Type B pancreatic cell (in vitro differentiated cells): ENCODE measurements around the gene IER3. TPM values are rescaled to one million over a fixed set of nuclear protein-coding genes. Genes with fewer than 3 reads are reported as not detected.

Experiments used
- DNase-seq: peaks from one replicate; pipeline ENCODE4 v3.0.0; 2021; ENCODE audit warnings: mixed read lengths; ENCODE audit not compliant: unreplicated experiment; ENCODE audit errors: extremely low spot score
- H3K27ac Mint-ChIP-seq: 2 replicates; pipeline ENCODE4 v1.8.0; 2021; ENCODE audit warnings: mild to moderate bottlenecking, mixed read lengths
- H3K27me3 Mint-ChIP-seq: 2 replicates; pipeline ENCODE4 v1.8.0; 2021; ENCODE audit warnings: mixed read lengths
- H3K36me3 Mint-ChIP-seq: 2 replicates; pipeline ENCODE4 v1.8.0; 2021; ENCODE audit warnings: mixed read lengths
- H3K4me1 Mint-ChIP-seq: one replicate; pipeline ENCODE4 v1.8.0; 2021; ENCODE audit warnings: mixed read lengths; ENCODE audit not compliant: unreplicated experiment
- H3K4me3 Mint-ChIP-seq: 2 replicates; pipeline ENCODE4 v1.8.0; 2021; ENCODE audit warnings: mild to moderate bottlenecking, mixed read lengths
- H3K9me3 Mint-ChIP-seq: 2 replicates; pipeline ENCODE4 v1.8.0; 2021; ENCODE audit warnings: mixed read lengths
- total RNA-seq: library from RNA; stranded (reverse); gene quantifications from 2 replicates; pipeline ENCODE4 v1.2.1, GENCODE V29; 2021; ENCODE audit warnings: low replicate concordance
- TF ChIP-seq, protein P1 (sequence below): fragments of 200-600 bp; sonication (generic); conservative IDR thresholded peaks from 2 replicates; pipeline ENCODE4 v1.5.0; 2021; ENCODE audit warnings: antibody characterized with exemption, mild to moderate bottlenecking

IER3 gene
- total RNA-seq, 1 donor from 2014 or later: 24.3 TPM

DNA sequence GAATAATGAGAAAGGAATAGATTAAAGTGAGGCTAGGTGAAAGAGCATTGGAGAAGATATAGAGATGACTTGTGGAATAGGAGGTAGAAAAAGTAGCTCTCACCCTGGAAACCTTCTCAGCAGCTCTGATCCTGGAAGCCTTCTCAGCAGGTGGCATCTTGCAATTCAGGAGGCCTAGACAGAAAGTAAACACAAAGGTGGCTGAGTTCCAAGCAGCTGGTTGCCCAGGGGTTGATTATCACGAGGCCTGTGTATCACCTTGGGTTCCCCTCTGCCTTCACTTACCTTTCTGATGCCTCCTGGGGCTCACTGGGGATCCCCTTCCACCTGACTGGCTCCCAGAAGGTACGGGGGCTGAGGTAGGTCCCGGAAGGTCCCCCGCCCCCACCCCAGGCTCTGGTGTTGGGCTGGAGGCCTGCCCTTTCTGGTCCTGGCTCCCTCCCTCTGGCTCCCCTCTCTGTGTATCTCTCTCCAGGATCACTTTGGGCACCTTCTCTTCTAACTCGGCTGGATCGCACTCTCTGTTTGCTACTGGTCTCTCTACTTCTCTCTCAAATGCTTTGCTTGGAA is 37.0 kb downstream of the IER3 start:
- Mint-ChIP-seq H3K4me1 (no peaks in the 10 kb centered on the region), H3K27me3 (no peaks in the 10 kb centered on the region), H3K27ac (no peak overlapping the region), H3K36me3 (peaks cover 46% of the 10 kb centered on the region), H3K9me3 (no peaks in the 10 kb centered on the region), H3K4me3 (no peak overlapping the region)
- DNase-seq: no peak
- TF ChIP-seq, protein P1, sequence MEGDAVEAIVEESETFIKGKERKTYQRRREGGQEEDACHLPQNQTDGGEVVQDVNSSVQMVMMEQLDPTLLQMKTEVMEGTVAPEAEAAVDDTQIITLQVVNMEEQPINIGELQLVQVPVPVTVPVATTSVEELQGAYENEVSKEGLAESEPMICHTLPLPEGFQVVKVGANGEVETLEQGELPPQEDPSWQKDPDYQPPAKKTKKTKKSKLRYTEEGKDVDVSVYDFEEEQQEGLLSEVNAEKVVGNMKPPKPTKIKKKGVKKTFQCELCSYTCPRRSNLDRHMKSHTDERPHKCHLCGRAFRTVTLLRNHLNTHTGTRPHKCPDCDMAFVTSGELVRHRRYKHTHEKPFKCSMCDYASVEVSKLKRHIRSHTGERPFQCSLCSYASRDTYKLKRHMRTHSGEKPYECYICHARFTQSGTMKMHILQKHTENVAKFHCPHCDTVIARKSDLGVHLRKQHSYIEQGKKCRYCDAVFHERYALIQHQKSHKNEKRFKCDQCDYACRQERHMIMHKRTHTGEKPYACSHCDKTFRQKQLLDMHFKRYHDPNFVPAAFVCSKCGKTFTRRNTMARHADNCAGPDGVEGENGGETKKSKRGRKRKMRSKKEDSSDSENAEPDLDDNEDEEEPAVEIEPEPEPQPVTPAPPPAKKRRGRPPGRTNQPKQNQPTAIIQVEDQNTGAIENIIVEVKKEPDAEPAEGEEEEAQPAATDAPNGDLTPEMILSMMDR: no peak

DNA sequence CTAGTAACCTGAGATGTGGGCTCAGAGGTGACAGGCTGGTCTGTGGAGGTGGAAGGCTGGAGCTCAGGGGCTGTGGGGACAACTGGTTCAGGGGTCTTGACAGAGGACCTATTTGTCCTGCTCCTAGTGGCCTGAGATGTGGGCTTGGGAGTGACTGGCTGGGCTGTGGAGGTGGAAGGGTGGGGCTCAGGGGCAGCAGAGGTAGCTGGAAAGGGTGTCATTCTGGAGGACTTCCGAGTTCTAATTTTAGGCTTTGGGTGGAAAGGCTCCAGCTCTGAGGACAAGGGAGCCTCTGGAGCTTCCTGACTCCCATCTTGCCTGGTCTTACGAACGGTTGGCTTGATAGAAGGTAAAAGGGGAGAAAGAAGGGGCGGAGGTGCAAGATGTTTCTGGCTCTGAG is 38.7 kb downstream of the IER3 start:
- H3K4me1 Mint-ChIP-seq: no peaks in the 10 kb centered on the region
- H3K36me3 Mint-ChIP-seq: peaks cover 40% of the 10 kb centered on the region
- H3K9me3 Mint-ChIP-seq: no peaks in the 10 kb centered on the region
- H3K27ac Mint-ChIP-seq: no peak overlapping the region
- no peak overlapping the region for H3K4me3 Mint-ChIP-seq
- DNase-seq: no peak
- TF ChIP-seq, protein P1: no peak
- no peaks in the 10 kb centered on the region for H3K27me3 Mint-ChIP-seq

DNA sequence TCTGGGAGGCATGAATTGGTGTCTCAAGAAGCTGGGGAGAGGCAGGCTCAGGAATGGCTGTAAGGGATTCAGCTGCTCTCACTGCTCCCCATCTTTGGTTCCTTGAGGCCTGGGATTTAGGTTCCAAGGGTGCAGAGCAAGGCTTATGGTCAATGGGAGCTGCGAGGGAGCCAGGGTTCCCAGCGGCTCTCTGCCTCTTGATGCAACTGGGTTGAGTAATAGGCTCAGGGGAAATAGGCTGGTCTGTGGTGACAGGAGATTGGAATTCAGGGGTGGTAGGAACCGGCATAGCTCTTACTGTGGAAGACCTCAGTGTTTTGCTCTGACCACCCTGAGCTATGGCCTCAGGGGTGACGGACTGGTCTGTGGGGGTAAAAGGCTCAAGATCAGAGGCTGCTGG is 40.5 kb downstream of the IER3 start:
- H3K27ac Mint-ChIP-seq: no peak overlapping the region

DNA sequence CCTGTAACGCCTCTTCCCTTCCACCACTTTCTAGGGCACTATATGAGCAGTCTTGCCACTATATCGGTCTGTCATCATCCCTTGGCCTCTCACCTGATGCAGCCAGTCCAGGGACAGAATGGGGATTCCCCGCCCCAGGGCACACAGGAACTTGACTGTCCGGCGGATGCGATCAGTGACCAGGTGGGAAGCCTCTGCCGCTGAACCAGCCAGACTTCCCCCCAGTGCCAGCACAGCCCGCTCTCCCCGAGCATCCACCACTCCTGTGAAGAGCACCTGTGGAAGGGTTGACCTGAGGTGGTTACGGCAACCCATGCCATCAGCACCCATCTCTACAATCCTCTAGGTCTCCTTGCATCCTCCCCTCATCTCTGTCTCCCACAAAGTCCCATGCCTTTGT is 41.3 kb downstream of the IER3 start:
- TF ChIP-seq, protein P1: no peak
- Mint-ChIP-seq H3K4me3 (no peak overlapping the region), H3K27me3 (no peaks in the 10 kb centered on the region), H3K4me1 (no peaks in the 10 kb centered on the region), H3K36me3 (peaks cover 34% of the 10 kb centered on the region), H3K9me3 (no peaks in the 10 kb centered on the region), H3K27ac (no peak overlapping the region)
- no peak for DNase-seq

More for the DNA sequence above, 40.5 kb downstream of the IER3 start:
- peaks cover 34% of the 10 kb centered on the region for H3K36me3 Mint-ChIP-seq
- H3K9me3 Mint-ChIP-seq: no peaks in the 10 kb centered on the region
- DNase-seq: no peak
- H3K4me3 Mint-ChIP-seq: no peak overlapping the region
- no peaks in the 10 kb centered on the region for H3K27me3 Mint-ChIP-seq
- TF ChIP-seq, protein P1: no peak
- H3K4me1 Mint-ChIP-seq: no peaks in the 10 kb centered on the region

DNA sequence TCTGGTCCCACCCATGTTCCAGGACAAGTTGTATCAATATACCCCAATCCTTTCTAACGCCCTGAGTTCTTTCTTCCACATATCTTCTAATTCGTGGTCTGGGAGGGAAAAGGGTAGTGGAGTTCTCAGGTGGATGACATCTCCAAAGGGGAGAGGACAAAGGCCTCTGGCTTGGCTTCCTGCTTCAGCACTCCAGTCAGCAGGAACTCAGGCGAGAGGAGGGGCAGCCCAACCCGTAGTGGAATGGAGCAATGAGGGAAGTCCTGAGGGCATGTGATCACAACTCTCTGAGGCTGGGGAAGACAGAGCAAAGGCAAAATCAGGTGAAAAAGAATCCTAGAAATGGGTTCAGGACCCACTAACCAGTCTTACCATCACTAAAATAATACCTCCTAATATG is 44.0 kb downstream of the IER3 start:
- Mint-ChIP-seq H3K36me3 (peaks cover 25% of the 10 kb centered on the region), H3K4me3 (no peak overlapping the region), H3K27me3 (no peaks in the 10 kb centered on the region), H3K9me3 (no peaks in the 10 kb centered on the region), H3K27ac (peak overlapping the region; percentile 82), H3K4me1 (no peaks in the 10 kb centered on the region)
- TF ChIP-seq, protein P1: no peak
- DNase-seq: no peak

DNA sequence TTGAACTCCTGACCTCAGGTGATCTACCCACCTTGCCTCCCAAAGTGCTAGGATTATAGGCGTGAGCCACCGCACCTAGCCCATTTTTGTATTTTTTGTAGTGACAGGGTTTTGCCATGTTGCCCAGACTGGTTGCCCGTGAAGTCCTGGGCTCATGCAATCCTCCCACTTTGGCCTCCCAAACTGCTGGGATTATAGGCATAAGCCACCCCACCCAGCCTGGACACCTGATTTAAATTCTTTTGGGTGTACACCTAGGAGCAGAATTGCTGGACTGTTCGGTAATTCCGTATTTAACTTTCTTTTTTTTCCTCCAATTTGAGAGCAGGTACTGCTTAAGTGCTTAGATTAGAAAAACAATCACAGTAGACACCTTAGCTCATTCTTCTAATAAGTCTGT is 47.9 kb downstream of the IER3 start:
- Mint-ChIP-seq H3K27ac (no peak overlapping the region), H3K4me1 (peaks cover 4% of the 10 kb centered on the region), H3K27me3 (no peaks in the 10 kb centered on the region), H3K4me3 (no peak overlapping the region), H3K36me3 (no peaks in the 10 kb centered on the region), H3K9me3 (no peaks in the 10 kb centered on the region)
- TF ChIP-seq, protein P1: no peak
- DNase-seq: no peak
